OCI-LY7 (cell line): ENCODE measurements around the gene JAK1. TPM values are rescaled to one million over a fixed set of nuclear protein-coding genes. Genes with fewer than 3 reads are reported as not detected.
A peak's percentile ranks its signal among the peaks of the same experiment; 100 is the strongest.

Experiments used
- BruUV-seq: library from RNA; stranded (reverse); fragments of 400-500 nt; replicated peaks from 2 replicates; lab custom pipeline; 2021; lab: Mats Ljungman, UMichigan
- CTCF ChIA-PET: fragments of 300-600 bp; sonication (Branson Sonifier 250); formaldehyde crosslinking; loops from one replicate; lab custom pipeline; 2022; ENCODE audit warnings: antibody characterized with exemption; ENCODE audit not compliant: unreplicated experiment; lab: Charles Lee
- POLR2A ChIA-PET: fragments of 300-600 bp; sonication (Branson Sonifier 250); formaldehyde crosslinking; loops from one replicate; lab custom pipeline; 2022; ENCODE audit warnings: antibody characterized with exemption; lab: Charles Lee
- DNase-seq: peaks from one replicate; pipeline ENCODE4 v3.0.0-alpha.2; 2015; ENCODE audit warnings: low spot score
- H2AFZ ChIP-seq: fragments of 200-600 bp; sonication (generic), shearing (Covaris generic); 2 replicates; pipeline ENCODE4 v1.6.1; 2014; ENCODE audit warnings: mild to moderate bottlenecking, antibody characterized with exemption, low read length, moderate library complexity
- H3K27ac ChIP-seq: fragments of 200-600 bp; sonication (generic); 2 replicates; pipeline ENCODE4 v1.5.1; 2014; ENCODE audit warnings: mixed run types, low read depth, mild to moderate bottlenecking, moderate library complexity, low read length, inconsistent platforms; ENCODE audit not compliant: poor library complexity, severe bottlenecking
- H3K36me3 ChIP-seq: fragments of 200-600 bp; sonication (generic); 2 replicates; pipeline ENCODE4 v1.6.1; 2014; ENCODE audit warnings: mild to moderate bottlenecking, antibody characterized with exemption, low read length, moderate library complexity, mixed read lengths; ENCODE audit not compliant: insufficient read depth
- H3K4me1 ChIP-seq: fragments of 200-600 bp; sonication (generic); 2 replicates; pipeline ENCODE4 v1.5.1; 2014; ENCODE audit warnings: mild to moderate bottlenecking, low read length; ENCODE audit not compliant: insufficient read depth, poor library complexity, severe bottlenecking
- H3K4me2 ChIP-seq: fragments of 200-600 bp; sonication (generic); 2 replicates; pipeline ENCODE4 v1.6.1; 2014; ENCODE audit warnings: mild to moderate bottlenecking, low read length
- H3K4me3 ChIP-seq: fragments of 200-600 bp; sonication (generic); 2 replicates; pipeline ENCODE4 v1.5.1; 2014; ENCODE audit warnings: mild to moderate bottlenecking, low read depth, low read length; ENCODE audit not compliant: poor library complexity, severe bottlenecking
- H3K79me2 ChIP-seq: fragments of 200-600 bp; sonication (generic); 2 replicates; pipeline ENCODE4 v1.6.1; 2016; ENCODE audit warnings: low read depth, mild to moderate bottlenecking, low read length, moderate library complexity, mixed read lengths; ENCODE audit not compliant: insufficient read depth
- H3K9me2 ChIP-seq: fragments of 200-600 bp; sonication (generic); 2 replicates; pipeline ENCODE4 v1.6.1; 2016; ENCODE audit warnings: mild to moderate bottlenecking, low read length, mixed read lengths; ENCODE audit not compliant: insufficient read depth
- H3K9me3 ChIP-seq: fragments of 200-600 bp; sonication (generic); 2 replicates; pipeline ENCODE4 v1.6.1; 2014; ENCODE audit warnings: mild to moderate bottlenecking, mixed run types, low read length, mixed read lengths
- H4K20me1 ChIP-seq: fragments of 200-600 bp; sonication (generic); 2 replicates; pipeline ENCODE4 v1.6.1; 2014; ENCODE audit warnings: mild to moderate bottlenecking, antibody characterized with exemption, low read length, moderate library complexity, mixed read lengths; ENCODE audit not compliant: insufficient read depth
- CTCF ChIP-seq: fragments of 200-600 bp; sonication (generic); conservative IDR thresholded peaks from 2 replicates; pipeline ENCODE4 v1.5.1; 2014; ENCODE audit warnings: mild to moderate bottlenecking, antibody characterized with exemption, low read length, moderate library complexity, mixed read lengths
- EZH2phosphoT487 ChIP-seq: fragments of 200-600 bp; sonication (generic); IDR thresholded peaks from 2 replicates; pipeline ENCODE4 v1.6.1; 2018; ENCODE audit warnings: low read depth, borderline replicate concordance, mild to moderate bottlenecking, mixed run types, antibody characterized with exemption, low read length, moderate library complexity, mixed read lengths
- intact Hi-C: fragments of 100-400 bp; cut with micrococcal nuclease; formaldehyde crosslinking; loops from one replicate; pipeline ENCODE4 v1.10.0; 2022; ENCODE audit not compliant: unreplicated experiment
- total RNA-seq, 2 experiments: library from RNA; depleted of rRNA in 1 of 2; stranded (reverse); fragments of >200 nt in 1 of 2; shearing (Covaris generic) in 1 of 2; gene quantifications; 2 replicates each; pipeline ENCODE4 v1.2.3, GENCODE V29; 2014 to 2022

Gene JAK1
- total RNA-seq, 2 experiments from 2014 or later, result 72.6 to 86.8 TPM

DNA sequence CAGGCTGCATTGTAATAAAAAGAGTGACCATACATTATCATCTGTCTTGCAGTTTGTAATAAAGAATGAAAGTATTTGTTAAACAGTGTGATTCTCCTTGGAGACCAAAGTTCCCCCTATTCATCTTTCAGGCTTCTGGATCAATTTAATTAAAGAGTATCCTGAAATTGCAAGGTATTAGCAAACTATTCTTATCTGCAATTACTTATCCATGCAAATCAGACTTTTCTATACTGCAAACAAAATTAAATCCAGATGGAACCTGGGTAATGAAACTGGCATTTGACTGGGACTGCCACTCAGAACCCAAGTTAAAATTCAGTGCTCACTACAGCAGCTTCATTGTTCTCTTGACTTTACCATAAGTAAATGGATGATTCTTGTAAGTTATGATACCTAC lies 37.1 kb downstream of the JAK1 start:
- H3K36me3 ChIP-seq, result 0 out of 2 replicates have a peak, but pooled peaks cover 5% of the 10 kb centered on the region
- ChIA-PET CTCF (no interaction called here), POLR2A (interaction anchor here (1.2 kb wide), 3 partner anchors 16 to 115 kb away, joined by 3 to 4 read pairs (median 4); no protein-coding TSS in a partner anchor)
- no peaks in the 10 kb centered on the region for H3K9me3 ChIP-seq
- DNase-seq, result no peak
- no peak overlapping the region for H3K4me3 ChIP-seq
- peaks cover 40% of the 10 kb centered on the region for H4K20me1 ChIP-seq
- H3K4me1 ChIP-seq, result peaks cover 30% of the 10 kb centered on the region
- H2AFZ ChIP-seq, result no peak overlapping the region
- H3K4me2 ChIP-seq, result peak overlapping the region; percentile 22; the same call in 1 of the 2 replicates
- no peak for TF ChIP-seq EZH2phosphoT487
- no peak for TF ChIP-seq CTCF
- H3K27ac ChIP-seq, result no peak overlapping the region
- no TSS peak for BruUV-seq
- intact Hi-C loops, result no loop called here
- no peaks in the 10 kb centered on the region for H3K9me2 ChIP-seq
- H3K79me2 ChIP-seq, result peaks cover 83% of the 10 kb centered on the region

DNA sequence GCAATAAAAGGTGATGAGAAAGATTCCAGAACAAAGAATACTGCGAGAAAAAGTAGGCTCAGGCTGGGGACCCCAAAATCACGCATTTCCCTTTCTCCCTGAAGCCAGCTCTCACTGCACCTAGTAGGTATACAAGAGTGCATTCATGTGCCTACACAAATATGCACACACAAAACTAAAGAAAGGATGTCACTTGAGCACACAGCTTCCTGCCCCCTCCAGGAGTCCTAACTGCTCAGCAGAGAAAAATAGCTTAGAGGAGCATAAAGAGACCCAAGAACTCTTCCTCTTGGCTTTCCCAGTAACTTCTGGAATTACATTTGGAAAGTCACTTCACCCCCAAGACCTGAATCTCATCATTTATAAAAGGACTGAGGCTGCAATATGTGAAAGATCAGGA lies 38.0 kb downstream of the JAK1 start:
- intact Hi-C loops, result no loop called here
- H3K36me3 ChIP-seq, result 0 out of 2 replicates have a peak, but pooled peaks cover 5% of the 10 kb centered on the region
- peak; percentile 13 for DNase-seq
- no peaks in the 10 kb centered on the region for H3K9me3 ChIP-seq
- TF ChIP-seq CTCF (no peak), EZH2phosphoT487 (no peak)
- no peak overlapping the region for H3K4me3 ChIP-seq
- peaks cover 35% of the 10 kb centered on the region for H4K20me1 ChIP-seq
- POLR2A ChIA-PET, result interaction anchor here (0.7 to 1.4 kb wide), 6 partner anchors 15 to 397 kb away, joined by 3 to 7 read pairs (median 4); no protein-coding TSS in a partner anchor
- peaks cover 83% of the 10 kb centered on the region for H3K79me2 ChIP-seq
- no peaks in the 10 kb centered on the region for H3K9me2 ChIP-seq
- H2AFZ ChIP-seq, result no peak overlapping the region
- CTCF ChIA-PET, result no interaction called here
- no peak overlapping the region for H3K4me2 ChIP-seq
- BruUV-seq, result no TSS peak
- peaks cover 21% of the 10 kb centered on the region for H3K4me1 ChIP-seq
- H3K27ac ChIP-seq, result no peak overlapping the region

GRCh38 chr1:64925594-64925993 lies 40.8 kb downstream of the JAK1 start:
- Histone ChIP-seq H3K9me3 (no peaks in the 10 kb centered on the region), H3K79me2 (peaks cover 87% of the 10 kb centered on the region), H4K20me1 (peaks cover 53% of the 10 kb centered on the region), H3K9me2 (no peaks in the 10 kb centered on the region), H3K36me3 (no peaks in the 10 kb centered on the region), H3K4me1 (peaks cover 17% of the 10 kb centered on the region), H3K27ac (no peak overlapping the region), H3K4me2 (no peak overlapping the region), H2AFZ (no peak overlapping the region), H3K4me3 (no peak overlapping the region)
- intact Hi-C loops, result no loop called here
- ChIA-PET CTCF (no interaction called here), POLR2A (interaction anchor here (0.8 kb wide), 2 partner anchors 9 to 32 kb away, joined by 3 read pairs; no protein-coding TSS in a partner anchor)
- DNase-seq, result no peak
- no peak for TF ChIP-seq EZH2phosphoT487
- no peak for TF ChIP-seq CTCF
- no TSS peak for BruUV-seq
